ENCODE data around the gene ERICH2. TPM values are rescaled to one million over a fixed set of nuclear protein-coding genes. Genes with fewer than 3 reads are reported as not detected.

ERICH2 gene
- polyA plus RNA-seq, 3 donors, result not detected

DNA sequence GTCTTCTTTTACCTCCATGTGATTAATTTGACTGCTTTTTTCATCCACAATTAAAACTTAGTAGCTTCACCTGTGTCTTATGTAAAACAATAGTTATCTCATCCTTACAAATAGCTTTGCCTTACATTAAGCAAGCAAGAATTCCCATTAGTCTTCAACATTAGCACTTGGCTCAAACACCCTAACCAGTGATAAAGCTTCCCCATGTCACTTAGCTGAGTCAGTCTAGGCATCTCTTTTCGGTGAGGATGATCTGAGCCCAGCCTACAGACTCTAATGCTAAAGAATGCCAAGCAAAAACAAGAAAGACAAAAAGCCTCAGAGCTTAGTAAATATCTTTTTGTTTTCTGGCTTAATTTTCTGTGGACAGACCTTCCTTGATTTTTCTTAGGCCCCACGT is 72.6 kb downstream of the ERICH2 start:
- Histone ChIP-seq H4K20me1 (ENCODE audit: insufficient read depth, low read length) (no peaks in the 10 kb centered on the region), H2AFZ (ENCODE audit: insufficient read depth, low read depth, low read length, poor library complexity, severe bottlenecking) (no peak overlapping the region), H3K4me2 (replicated peaks; ENCODE audit: extremely low read depth, low read length, poor library complexity, severe bottlenecking) (no peak overlapping the region), H3K27ac (ENCODE audit: low read depth in 1 of 2, low read length in 2 of 2) (no peak overlapping the region), H3K9ac (ENCODE audit: insufficient read depth, low read length, poor library complexity, severe bottlenecking) (no peak overlapping the region), H3K4me3 (replicated peaks in 1 of 3; ENCODE audit: low read depth in 2 of 3, low read length in 3 of 3) (no peak overlapping the region), H3K79me2 (ENCODE audit: insufficient read depth, low read length) (no peaks in the 10 kb centered on the region), H3K9me3 (replicated peaks in 1 of 2; ENCODE audit: control insufficient read depth in 1 of 2, insufficient read depth in 1 of 2, low read length in 2 of 2) (no peaks in the 10 kb centered on the region), H3K4me1 (ENCODE audit: control insufficient read depth in 1 of 2, insufficient read depth in 2 of 2, low read length in 2 of 2) (peaks cover 0 to 6% of the 10 kb centered on the region in 2 donors), H3K27me3 (ENCODE audit: control insufficient read depth in 2 of 2, insufficient read depth in 2 of 2, low read length in 2 of 2) (peaks cover 5 to 6% of the 10 kb centered on the region in 2 donors), H3K36me3 (replicated peaks in 1 of 2; ENCODE audit: control insufficient read depth in 1 of 2, insufficient read depth in 2 of 2, low read length in 2 of 2) (no peaks in the 10 kb centered on the region)
- peaks cover 0 to 4% (median 0%) of the 10 kb centered on the region in 7 donors for H3K9me3 Mint-ChIP-seq
- intact Hi-C loops (cut with micrococcal nuclease), result no loop called here
- no peak for DNase-seq
- H3K4me1 Mint-ChIP-seq, result peaks cover 5% of the 10 kb centered on the region
- no peaks in the 10 kb centered on the region for H3K36me3 Mint-ChIP-seq
- TF ChIP-seq, protein P1, sequence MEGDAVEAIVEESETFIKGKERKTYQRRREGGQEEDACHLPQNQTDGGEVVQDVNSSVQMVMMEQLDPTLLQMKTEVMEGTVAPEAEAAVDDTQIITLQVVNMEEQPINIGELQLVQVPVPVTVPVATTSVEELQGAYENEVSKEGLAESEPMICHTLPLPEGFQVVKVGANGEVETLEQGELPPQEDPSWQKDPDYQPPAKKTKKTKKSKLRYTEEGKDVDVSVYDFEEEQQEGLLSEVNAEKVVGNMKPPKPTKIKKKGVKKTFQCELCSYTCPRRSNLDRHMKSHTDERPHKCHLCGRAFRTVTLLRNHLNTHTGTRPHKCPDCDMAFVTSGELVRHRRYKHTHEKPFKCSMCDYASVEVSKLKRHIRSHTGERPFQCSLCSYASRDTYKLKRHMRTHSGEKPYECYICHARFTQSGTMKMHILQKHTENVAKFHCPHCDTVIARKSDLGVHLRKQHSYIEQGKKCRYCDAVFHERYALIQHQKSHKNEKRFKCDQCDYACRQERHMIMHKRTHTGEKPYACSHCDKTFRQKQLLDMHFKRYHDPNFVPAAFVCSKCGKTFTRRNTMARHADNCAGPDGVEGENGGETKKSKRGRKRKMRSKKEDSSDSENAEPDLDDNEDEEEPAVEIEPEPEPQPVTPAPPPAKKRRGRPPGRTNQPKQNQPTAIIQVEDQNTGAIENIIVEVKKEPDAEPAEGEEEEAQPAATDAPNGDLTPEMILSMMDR (IDR thresholded peaks at IDR 0.05), result no peak
- no peak overlapping the region for H3K27ac Mint-ChIP-seq
- H3K27me3 Mint-ChIP-seq (ENCODE audit: low read depth in 3 of 3), result peaks cover 4 to 7% (median 5%) of the 10 kb centered on the region in 3 donors
- H3K4me3 Mint-ChIP-seq, result no peak overlapping the region
- 100% methylated on average over 1 of the region's 2 CpGs for WGBS (ENCODE audit: insufficient coverage)

GRCh38 chr2:170843656-170844055 is 73.5 kb downstream of the ERICH2 start:
- intact Hi-C loops (cut with micrococcal nuclease), result no loop called here
- no peaks in the 10 kb centered on the region for H3K79me2 ChIP-seq (ENCODE audit: insufficient read depth, low read length)
- Mint-ChIP-seq H3K27me3 (ENCODE audit: low read depth in 3 of 3) (peaks cover 2% of the 10 kb centered on the region in 3 donors), H3K27ac (no peak overlapping the region), H3K36me3 (no peaks in the 10 kb centered on the region), H3K4me3 (no peak overlapping the region), H3K4me1 (peaks cover 5% of the 10 kb centered on the region), H3K9me3 (peaks cover 0 to 4% (median 0%) of the 10 kb centered on the region in 7 donors)
- H4K20me1 ChIP-seq (ENCODE audit: insufficient read depth, low read length), result no peaks in the 10 kb centered on the region
- H3K27me3 ChIP-seq (ENCODE audit: control insufficient read depth in 2 of 2, insufficient read depth in 2 of 2, low read length in 2 of 2), result peaks cover under 1 to 2% of the 10 kb centered on the region in 2 donors
- no peak overlapping the region for H2AFZ ChIP-seq (ENCODE audit: insufficient read depth, low read depth, low read length, poor library complexity, severe bottlenecking)
- H3K9ac ChIP-seq (ENCODE audit: insufficient read depth, low read length, poor library complexity, severe bottlenecking), result no peak overlapping the region
- TF ChIP-seq, protein P1 (IDR thresholded peaks at IDR 0.05), result no peak
- no CpG with 5 or more reads among the region's 2 CpGs for WGBS (ENCODE audit: insufficient coverage)
- no peaks in the 10 kb centered on the region for H3K36me3 ChIP-seq (replicated peaks in 1 of 2; ENCODE audit: control insufficient read depth in 1 of 2, insufficient read depth in 2 of 2, low read length in 2 of 2)
- no peak overlapping the region for H3K4me2 ChIP-seq (replicated peaks; ENCODE audit: extremely low read depth, low read length, poor library complexity, severe bottlenecking)
- H3K4me1 ChIP-seq (ENCODE audit: control insufficient read depth in 1 of 2, insufficient read depth in 2 of 2, low read length in 2 of 2), result peaks cover 0 to 6% of the 10 kb centered on the region in 2 donors
- H3K27ac ChIP-seq (ENCODE audit: low read depth in 1 of 2, low read length in 2 of 2), result no peak overlapping the region
- H3K9me3 ChIP-seq (replicated peaks in 1 of 2; ENCODE audit: control insufficient read depth in 1 of 2, insufficient read depth in 1 of 2, low read length in 2 of 2), result no peaks in the 10 kb centered on the region
- DNase-seq, result no peak
- no peak overlapping the region for H3K4me3 ChIP-seq (replicated peaks in 1 of 3; ENCODE audit: low read depth in 2 of 3, low read length in 3 of 3)

Data from CD14-positive monocyte (primary cell).